ENCODE results near the gene SIX2. TPM values are rescaled to one million over a fixed set of nuclear protein-coding genes. Genes with fewer than 3 reads are reported as not detected.

The SIX2 gene
- total and polyA plus RNA-seq, 2 of the 8 experiments (the other 6 are each of a cell fraction or from before 2014, with no cell fraction given) = 0.47 to 1.0 TPM

DNA sequence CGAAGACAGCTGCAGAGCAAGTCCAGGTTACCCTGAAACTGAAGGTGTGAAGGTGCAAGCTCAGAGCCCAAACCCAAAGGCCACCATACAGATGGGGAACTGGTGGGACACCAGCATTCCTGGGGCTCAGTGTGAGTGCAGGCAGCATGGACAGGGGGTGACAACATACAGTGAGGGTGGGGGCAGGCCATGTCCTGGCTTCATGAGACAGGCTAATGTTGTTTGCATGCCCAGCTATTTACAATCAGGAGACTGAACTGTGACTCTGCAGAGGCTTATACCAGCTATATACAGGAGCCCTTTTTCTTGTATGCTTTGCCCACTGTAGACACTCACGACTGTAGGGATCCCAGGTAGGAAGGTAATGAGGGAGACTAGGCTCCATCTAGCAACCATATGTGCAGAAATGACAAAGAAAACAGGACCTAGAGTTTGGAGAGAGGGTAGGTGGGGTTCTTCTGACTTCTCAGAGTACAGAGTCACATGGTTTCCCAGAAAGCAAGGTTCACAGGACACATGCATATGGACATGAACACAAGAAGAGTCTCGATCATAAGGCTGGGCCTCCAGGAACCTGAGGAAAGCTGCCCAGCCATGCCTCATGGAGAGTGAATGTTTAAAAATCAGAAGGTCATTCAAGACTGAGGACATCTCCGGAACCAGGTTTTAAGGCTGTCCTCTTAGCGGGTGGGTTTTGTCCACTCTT lies 41.4 kb downstream of the SIX2 start:
- CTCF ChIA-PET (ENCODE audit: partially characterized antibody) = interaction anchor here (0.6 to 9.0 kb wide), 6 partner anchors 9 to 526 kb away, joined by 3 to 214 read pairs (median 3); no protein-coding TSS in a partner anchor
- TF ChIP-seq SP4 (IDR thresholded peaks at IDR 0.05; ENCODE audit: low read length) = no peak
- TF ChIP-seq, protein P1, sequence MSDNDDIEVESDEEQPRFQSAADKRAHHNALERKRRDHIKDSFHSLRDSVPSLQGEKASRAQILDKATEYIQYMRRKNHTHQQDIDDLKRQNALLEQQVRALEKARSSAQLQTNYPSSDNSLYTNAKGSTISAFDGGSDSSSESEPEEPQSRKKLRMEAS (IDR thresholded peaks at IDR 0.05) = no peak
- TF ChIP-seq, protein P2, sequence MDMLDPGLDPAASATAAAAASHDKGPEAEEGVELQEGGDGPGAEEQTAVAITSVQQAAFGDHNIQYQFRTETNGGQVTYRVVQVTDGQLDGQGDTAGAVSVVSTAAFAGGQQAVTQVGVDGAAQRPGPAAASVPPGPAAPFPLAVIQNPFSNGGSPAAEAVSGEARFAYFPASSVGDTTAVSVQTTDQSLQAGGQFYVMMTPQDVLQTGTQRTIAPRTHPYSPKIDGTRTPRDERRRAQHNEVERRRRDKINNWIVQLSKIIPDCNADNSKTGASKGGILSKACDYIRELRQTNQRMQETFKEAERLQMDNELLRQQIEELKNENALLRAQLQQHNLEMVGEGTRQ (IDR thresholded peaks at IDR 0.05; ENCODE audit: low read length) = no peak
- TF ChIP-seq GABPA (IDR thresholded peaks at IDR 0.05; ENCODE audit: borderline replicate concordance, insufficient read depth, low read length) = no peak
- no peak for TF ChIP-seq MAFK (IDR thresholded peaks at IDR 0.05; ENCODE audit: low read depth, low read length)
- TF ChIP-seq SRF (IDR thresholded peaks at IDR 0.05; ENCODE audit: low read depth, low read length) = no peak
- TF ChIP-seq TEAD4 (IDR thresholded peaks at IDR 0.05; ENCODE audit: low read depth, low read length) = no peak
- no peak for TF ChIP-seq RAD21 (IDR thresholded peaks at IDR 0.05 in 1 of 2, conservative IDR thresholded peaks at IDR 0.05 in 1 of 2; ENCODE audit: low read depth in 2 of 2, low read length in 2 of 2)
- no peak for TF ChIP-seq KDM5A (IDR thresholded peaks at IDR 0.05; ENCODE audit: low read length)
- TF ChIP-seq TAF7 (optimal IDR thresholded peaks at IDR 0.05; ENCODE audit: borderline replicate concordance, low read depth, low read length) = no peak
- TF ChIP-seq EGR1 (IDR thresholded peaks at IDR 0.05; ENCODE audit: borderline replicate concordance, low read depth, low read length) = no peak

More for the DNA sequence above, 41.4 kb downstream of the SIX2 start:
- Histone ChIP-seq H3K9ac (replicated peaks in 1 of 4; ENCODE audit: extremely low read depth in 1 of 4, low read depth in 3 of 4, low read length in 3 of 4) (no peak overlapping the region), H3K23me2 (ENCODE audit: low read depth, low read length) (no peaks in the 10 kb centered on the region), H2BK120ac (replicated peaks; ENCODE audit: low read depth, low read length) (no peak overlapping the region), H2BK12ac (ENCODE audit: low read depth, low read length) (no peak overlapping the region), H3K56ac (replicated peaks; ENCODE audit: insufficient read length, low read depth, low read length) (no peak overlapping the region), H3K79me2 (ENCODE audit: control insufficient read depth in 1 of 2, insufficient read depth in 2 of 2, low read length in 2 of 2) (no peaks in the 10 kb centered on the region), H3K4ac (replicated peaks; ENCODE audit: insufficient read length, low read depth, low read length) (no peak overlapping the region), H3K4me3 (ENCODE audit: extremely low read depth in 1 of 4, insufficient read depth in 2 of 4, low read depth in 3 of 4, low read length in 4 of 4) (no peak overlapping the region), H3K4me1 (replicated peaks in 1 of 4; ENCODE audit: control insufficient read depth in 3 of 4, insufficient read depth in 4 of 4, low read length in 3 of 4) (peaks cover 0 to 9% (median 4%) of the 10 kb centered on the region in 4 experiments; a peak in 6 of 7 replicates), H3K14ac (ENCODE audit: insufficient read length) (no peak overlapping the region), H2BK15ac (ENCODE audit: low read length) (no peak overlapping the region), H3K9me3 (ENCODE audit: insufficient read depth in 2 of 2, low read depth in 1 of 2, low read length in 1 of 2) (no peaks in the 10 kb centered on the region), H3K27ac (ENCODE audit: low read depth, low read length) (no peak overlapping the region), H2BK5ac (ENCODE audit: low read depth, low read length) (no peak overlapping the region), H3K79me1 (ENCODE audit: low read depth, low read length) (no peaks in the 10 kb centered on the region), H3K23ac (ENCODE audit: insufficient read length) (no peak overlapping the region), H3K36me3 (ENCODE audit: control insufficient read depth in 2 of 4, insufficient read depth in 4 of 4, low read length in 3 of 4) (no peaks in the 10 kb centered on the region), H4K91ac (replicated peaks; ENCODE audit: insufficient read length, low read length) (no peak overlapping the region), H3K18ac (ENCODE audit: extremely low read depth, low read length) (no peak overlapping the region), H4K20me1 (replicated peaks in 1 of 2; ENCODE audit: control insufficient read depth in 1 of 2, insufficient read depth in 2 of 2, low read length in 2 of 2) (no peaks in the 10 kb centered on the region), H2AK5ac (ENCODE audit: low read depth, low read length) (no peak overlapping the region), H2AFZ (ENCODE audit: low read length) (no peak overlapping the region), H3K27me3 (replicated peaks in 1 of 4; ENCODE audit: control insufficient read depth in 3 of 4, extremely low read depth in 1 of 4, insufficient read depth in 3 of 4, low read length in 3 of 4) (peaks cover 0 to 3% (median 0%) of the 10 kb centered on the region in 4 experiments; a peak in 1 of 7 replicates), H2BK20ac (ENCODE audit: low read length) (no peak overlapping the region), H3K4me2 (ENCODE audit: insufficient read depth in 1 of 2, low read depth in 2 of 2, low read length in 2 of 2) (no peak overlapping the region), H4K5ac (ENCODE audit: insufficient read length, low read depth, low read length) (no peak overlapping the region), H4K8ac (ENCODE audit: extremely low read depth, insufficient read depth, low read length) (no peak overlapping the region)
- POLR2A ChIA-PET (ENCODE audit: partially characterized antibody) = interaction anchor here (1.3 kb wide), 1 partner anchor 12 kb away, joined by 3 read pairs; no protein-coding TSS in a partner anchor
- no peak for FAIRE-seq
- 87% methylated on average over 5 of the region's 5 CpGs; no CpG with 5 or more reads in 1 of the 2 experiments for WGBS, 2 experiments (ENCODE audit: extremely low coverage in 1 of 2, insufficient coverage in 1 of 2, insufficient read length in 1 of 2, insufficient replicate concordance in 2 of 2, low coverage in 1 of 2, low lambda C conversion rate in 2 of 2, missing lambda C conversion rate in 1 of 2)
- DNase-seq (ENCODE audit: low read depth in 1 of 2, low spot score in 2 of 2) = no peak
